K562 (cell line): Measurements from ENCODE around the gene BBLN. TPM values are rescaled to one million over a fixed set of nuclear protein-coding genes. Genes with fewer than 3 reads are reported as not detected.

Source experiments
- ATAC-seq: fragments of 200-7000 bp; cut with Tn5 transposase; 3 replicates; pipeline ENCODE4 v1.9.1; 2020; ENCODE audit warnings: moderate library complexity
- Bru-seq: library from RNA; stranded (reverse); fragments of 400-500 nt; gene quantifications from one replicate; lab custom pipeline; 2021; lab: Mats Ljungman, UMichigan
- BruChase-seq, 2 experiments: library from RNA; stranded (reverse); fragments of 400-500 nt; gene quantifications; one replicate each; lab custom pipeline; 2021; lab: Mats Ljungman, UMichigan
- BruUV-seq: library from RNA; stranded (reverse); fragments of 400-500 nt; replicated peaks from 2 replicates; lab custom pipeline; 2021; lab: Mats Ljungman, UMichigan
- CTCF ChIA-PET: fragments of 300-600 bp; formaldehyde crosslinking; extraction: SDS; loops from one replicate; lab custom pipeline; 2021; ENCODE audit warnings: low intra/inter-chr PET ratio; lab: Yijun Ruan, JAX
- POLR2A ChIA-PET: fragments of 300-600, 350-650 bp; sonication (Branson Sonifier 250); formaldehyde crosslinking; extraction: SDS; loops from one replicate; lab custom pipeline; 2021; ENCODE audit warnings: antibody characterized with exemption, inconsistent platforms; lab: Yijun Ruan, JAX
- DNase-seq, 4 experiments: peaks; one replicate each; pipeline versions ENCODE4 v3.0.0 to v3.0.0-alpha.2; 2011 to 2018; ENCODE audit warnings: low spot score in 3 of 4, mixed read lengths in 3 of 4; ENCODE audit errors: extremely low read depth in 1 of 4
- FAIRE-seq: peaks from 2 replicates; lab custom pipeline; 2011; peaks lifted over from hg19 to GRCh38; lab: Jason Lieb, UNC
- H2AFZ ChIP-seq: 2 replicates; pipeline ENCODE4 v1.6.0; 2011; ENCODE audit warnings: low read depth, low read length, control low read depth, inconsistent platforms
- H3K27ac ChIP-seq: fragments of 200-600 bp; 3 replicates; pipeline ENCODE4 v1.8.0; 2011; ENCODE audit warnings: low read depth, mild to moderate bottlenecking, control low read depth, inconsistent platforms, low read length, moderate library complexity, mixed read lengths; ENCODE audit errors: extremely low read depth
- H3K27me3 ChIP-seq, 2 experiments: fragments of 300-600 bp in 1 of 2; 2 replicates in 1 of 2; 3 replicates in 1 of 2; pipeline versions ENCODE4 v1.6.0 to v1.8.0; 2011; ENCODE audit warnings: inconsistent platforms in 2 of 2, low read length in 2 of 2, mild to moderate bottlenecking in 1 of 2, mixed read lengths in 1 of 2, moderate library complexity in 1 of 2; ENCODE audit not compliant: control insufficient read depth in 2 of 2, insufficient read depth in 2 of 2
- H3K36me3 ChIP-seq: fragments of 300-600 bp; 3 replicates; pipeline ENCODE4 v1.8.0; 2011; ENCODE audit warnings: mild to moderate bottlenecking, low read length, inconsistent platforms; ENCODE audit not compliant: control insufficient read depth, insufficient read depth
- H3K4me1 ChIP-seq, 2 experiments: fragments of 200-600 bp in 1 of 2; replicated peaks in 1 of 2; 2 replicates in 1 of 2; 3 replicates in 1 of 2; pipeline versions ENCODE4 v1.5.1 to v1.8.0; 2011; ENCODE audit warnings: inconsistent platforms in 2 of 2, low read length in 2 of 2, mild to moderate bottlenecking in 1 of 2, mixed read lengths in 1 of 2, moderate library complexity in 1 of 2; ENCODE audit not compliant: control insufficient read depth in 2 of 2, insufficient read depth in 2 of 2
- H3K4me2 ChIP-seq: 2 replicates; pipeline ENCODE4 v1.6.1; 2011; ENCODE audit warnings: low read length, control low read depth, inconsistent platforms, mixed read lengths; ENCODE audit not compliant: insufficient read depth
- H3K4me3 ChIP-seq: fragments of 200-600 bp; sonication (generic), shearing (Covaris generic); 2 replicates; pipeline ENCODE4 v1.5.1; 2016; ENCODE audit warnings: control low read depth, inconsistent platforms
- H3K79me2 ChIP-seq: fragments of 200-600 bp; 3 replicates; pipeline ENCODE4 v1.8.0; 2011; ENCODE audit warnings: low read length, inconsistent platforms; ENCODE audit not compliant: control insufficient read depth, insufficient read depth
- H3K9ac ChIP-seq, 2 experiments: 2 replicates each; pipeline versions ENCODE4 v1.6.0 to v1.6.1; 2011; ENCODE audit warnings: low read depth in 2 of 2, low read length in 2 of 2, control low read depth in 1 of 2, inconsistent platforms in 1 of 2, mild to moderate bottlenecking in 1 of 2, mixed read lengths in 1 of 2; ENCODE audit not compliant: insufficient read depth in 1 of 2
- H3K9me1 ChIP-seq: one replicate; pipeline ENCODE4 v1.6.0; 2011; ENCODE audit warnings: inconsistent platforms, mild to moderate bottlenecking, low read length, moderate library complexity; ENCODE audit not compliant: control insufficient read depth, insufficient read depth
- H3K9me3 ChIP-seq: replicated peaks from 2 replicates; pipeline ENCODE4 v1.5.1; 2011; ENCODE audit warnings: low read depth, low read length, inconsistent platforms; ENCODE audit not compliant: control insufficient read depth, insufficient read depth
- H4K20me1 ChIP-seq: replicated peaks from 2 replicates; pipeline ENCODE4 v1.6.1; 2011; ENCODE audit warnings: low read length, inconsistent platforms, mixed read lengths; ENCODE audit not compliant: control insufficient read depth, insufficient read depth
- CHD2 ChIP-seq: IDR thresholded peaks from 2 replicates; pipeline ENCODE4 v1.6.1; 2011; ENCODE audit warnings: low read depth, low read length
- FOXM1 ChIP-seq, 2 experiments: fragments of 450-650 bp in 1 of 2; sonication (generic) in 1 of 2; formaldehyde crosslinking in 1 of 2; IDR thresholded peaks; 2 replicates each; pipeline versions ENCODE4 v1.6.1 to v1.9.0; 2017 to 2022; ENCODE audit warnings: low read depth in 2 of 2, mild to moderate bottlenecking in 2 of 2, missing genetic modification reagents in 1 of 2, moderate library complexity in 1 of 2
- HNRNPLL ChIP-seq: fragments of 200-400 bp; formaldehyde crosslinking; IDR thresholded peaks from 2 replicates; pipeline ENCODE4 v1.6.1; 2017; ENCODE audit warnings: low read length, low read depth, mild to moderate bottlenecking; ENCODE audit not compliant: poor library complexity, severe bottlenecking
- MAX ChIP-seq: sonication (generic); formaldehyde crosslinking; IDR thresholded peaks from 2 replicates; pipeline ENCODE4 v1.9.0; 2022; ENCODE audit warnings: mild to moderate bottlenecking, missing genetic modification reagents
- MED1 ChIP-seq: sonication (generic); formaldehyde crosslinking; IDR thresholded peaks from 2 replicates; pipeline ENCODE4 v1.8.1; 2023; ENCODE audit warnings: missing genetic modification reagents, borderline replicate concordance
- NCOR1 ChIP-seq: fragments of 450-650 bp; IDR thresholded peaks from 2 replicates; pipeline ENCODE4 v1.6.1; 2016; ENCODE audit warnings: mild to moderate bottlenecking, moderate library complexity
- SRSF9 ChIP-seq: fragments of 200-400 bp; formaldehyde crosslinking; IDR thresholded peaks from 2 replicates; pipeline ENCODE4 v1.6.1; 2017; ENCODE audit warnings: low read depth, low read length, borderline replicate concordance
- ZNF134 ChIP-seq: fragments of 250-450 bp; sonication (Bioruptor Pico); conservative IDR thresholded peaks from 2 replicates; pipeline ENCODE4 v1.4.0; 2020
- ZNF174 ChIP-seq: fragments of 250-450 bp; sonication (Bioruptor Pico); IDR thresholded peaks from 2 replicates; pipeline ENCODE4 v1.4.0; 2020; ENCODE audit warnings: mild to moderate bottlenecking
- ZNF24 ChIP-seq: fragments of 450-650 bp; IDR thresholded peaks from 2 replicates; pipeline ENCODE4 v1.6.1; 2016
- ZNF41 ChIP-seq: fragments of 250-450 bp; sonication (Bioruptor Pico); conservative IDR thresholded peaks from 2 replicates; pipeline ENCODE4 v1.4.0; 2020; ENCODE audit warnings: mild to moderate bottlenecking
- ZNF778 ChIP-seq: fragments of 450-650 bp; formaldehyde crosslinking; IDR thresholded peaks from 2 replicates; pipeline ENCODE4 v1.4.0; 2020; ENCODE audit warnings: mild to moderate bottlenecking, moderate library complexity
- WGBS: fragments of 100-300 bp; shearing (Covaris generic); methylation state at CpG from one replicate; pipeline ENCODE4 v1.1.6; 2016; ENCODE audit warnings: low coverage, mixed read lengths; ENCODE audit not compliant: insufficient coverage; ENCODE audit errors: missing lambda C conversion rate; 5-methylcytosine and 5-hydroxymethylcytosine counted together
- in situ Hi-C: fragments of 300-500 bp; cut with MboI; formaldehyde crosslinking; loops from 4 replicates; pipeline ENCODE4 v1.15.0; 2018; ENCODE audit warnings: inconsistent platforms, mixed read lengths
- intact Hi-C: fragments of 100-400 bp; cut with micrococcal nuclease; formaldehyde crosslinking; loops from 2 replicates; pipeline ENCODE4 v1.14.2; 2022
- long read RNA-seq, 3 experiments: library from polyadenylated mRNA in 2 of 3; library from RNA in 1 of 3; unstranded in 2 of 3; stranded (forward) in 1 of 3; transcript quantifications; one replicate each; pipeline ENCODE4 v2.0.0, GENCODE V29; 2019 to 2022
- polyA minus RNA-seq, 3 experiments: library from RNA; depleted of rRNA, polyadenylated mRNA; stranded (reverse); fragments of >200 nt; gene quantifications; 2 replicates each; pipeline ENCODE4 v1.2.3, GENCODE V29; 2011
- polyA plus RNA-seq, 8 experiments: library from polyadenylated mRNA; depleted of rRNA in 4 of 8; stranded (reverse) in 5 of 8; unstranded in 3 of 8; fragments of >200 nt; fragmentation: Nextera tagmentation in 2 of 8; fragmentation: Illumina TruSeq in 1 of 8; extraction: Ambion mirVana in 2 of 8; extraction: Trizol in 1 of 8; gene quantifications; 2 replicates each; pipeline versions ENCODE4 v1.2.1 to v1.2.3, GENCODE V29; 2011 to 2014; ENCODE audit warnings: inconsistent platforms in 1 of 8, missing spikeins in 1 of 8
- total RNA-seq, 7 experiments: library from RNA; depleted of rRNA in 6 of 7; stranded (reverse); fragments of >200 nt in 6 of 7; fragmentation: Illumina TruSeq in 2 of 7; extraction: Trizol in 2 of 7; gene quantifications; 2 replicates each; pipeline versions ENCODE4 v1.2.1 to v1.2.3, GENCODE V29; 2011 to 2021; ENCODE audit warnings: low replicate concordance in 1 of 7
- TF ChIP-seq, protein P1 (sequence below): fragments of 450-650 bp; conservative IDR thresholded peaks from 2 replicates; pipeline ENCODE4 v1.6.1; 2016; ENCODE audit warnings: missing genetic modification characterization, low read depth, mild to moderate bottlenecking, control low read depth, missing compliant biosample characterization

BBLN gene, protein sequence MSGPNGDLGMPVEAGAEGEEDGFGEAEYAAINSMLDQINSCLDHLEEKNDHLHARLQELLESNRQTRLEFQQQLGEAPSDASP
- 24.5 and 53.9 TPM in 2 replicates for total RNA-seq (2011; cell fraction: chromatin; rRNA removed; ENCODE audit: low replicate concordance)
- total RNA-seq (2011; cell fraction: nucleolus; rRNA removed) = 72.0 and 78.0 TPM in 2 replicates
- total RNA-seq (2011; cell fraction: nucleoplasm; rRNA removed) = 65.8 and 106 TPM in 2 replicates
- total RNA-seq (2014; rRNA removed) = 331 and 433 TPM in 2 replicates
- 11.5 and 11.9 TPM in 2 replicates for total RNA-seq (2014; rRNA removed; fragmentation: Illumina TruSeq; extraction: Trizol)
- total RNA-seq (2015; rRNA removed; fragmentation: Illumina TruSeq; extraction: Trizol) = 109 and 123 TPM in 2 replicates
- total RNA-seq (2021) = 172 and 177 TPM in 2 replicates
- polyA plus RNA-seq (2011; rRNA removed) = 87.1 and 125 TPM in 2 replicates
- polyA plus RNA-seq (2011; cell fraction: cytosol; rRNA removed) = 256 and 738 TPM in 2 replicates
- polyA plus RNA-seq (2011; cell fraction: nucleus; rRNA removed) = 139 and 249 TPM in 2 replicates
- 180 and 393 TPM in 2 replicates for polyA plus RNA-seq (2012)
- 30.1 and 181 TPM in 2 replicates for polyA plus RNA-seq (2014; fragmentation: Illumina TruSeq; extraction: Trizol)
- 10 to 100 TPM in 1 of 2 experiments, 1 to 10 TPM in 1; 4.2 to 13.7 TPM for polyA plus RNA-seq (2014; fragmentation: Nextera tagmentation; extraction: Ambion mirVana)
- 191 and 213 TPM in 2 replicates for polyA plus RNA-seq (2014; rRNA removed)
- 19.8 and 21.1 TPM in 2 replicates for polyA minus RNA-seq (2011; rRNA and poly(A)+ RNA removed)
- polyA minus RNA-seq (2011; cell fraction: cytosol; rRNA and poly(A)+ RNA removed) = 74.5 and 112 TPM in 2 replicates
- polyA minus RNA-seq (2011; cell fraction: nucleus; rRNA and poly(A)+ RNA removed) = 29.6 and 47.0 TPM in 2 replicates
- percentile 97 among the genes with signal in this experiment for Bru-seq, nascent RNA
- percentile 87 among the genes with signal in this experiment for BruChase-seq, experiment 1, labeled RNA remaining after a 2-hour chase
- BruChase-seq, experiment 2, labeled RNA remaining after a 6-hour chase = percentile 85 among the genes with signal in this experiment
- long read RNA-seq, experiment 1, transcript C9orf16-201 (2 exons, 713 nt) = major isoform, 192 of 247 reads
- long read RNA-seq, experiment 1, transcript C9orf16-204 (3 exons, 1,570 nt) = minor isoform, 9 of 247 reads
- long read RNA-seq, experiment 1, partial matches to known transcripts = 3 of 247 reads
- long read RNA-seq, experiment 1, other reads (novel, unspliced or antisense) = 41 of 247 reads
- long read RNA-seq, experiment 2, transcript C9orf16-201 (2 exons, 713 nt) = major isoform, 243 of 273 reads
- long read RNA-seq, experiment 2, partial matches to known transcripts = 3 of 273 reads
- long read RNA-seq, experiment 2, other reads (novel, unspliced or antisense) = 21 of 273 reads
- long read RNA-seq, experiment 3, transcript C9orf16-204 (3 exons, 1,570 nt) = minor isoform, 5 of 267 reads
- long read RNA-seq, experiment 3, transcript C9orf16-201 (2 exons, 713 nt) = major isoform, 245 of 267 reads
- long read RNA-seq, experiment 3, partial matches to known transcripts = 2 of 267 reads
- long read RNA-seq, experiment 3, other reads (novel, unspliced or antisense) = 13 of 267 reads

DNA sequence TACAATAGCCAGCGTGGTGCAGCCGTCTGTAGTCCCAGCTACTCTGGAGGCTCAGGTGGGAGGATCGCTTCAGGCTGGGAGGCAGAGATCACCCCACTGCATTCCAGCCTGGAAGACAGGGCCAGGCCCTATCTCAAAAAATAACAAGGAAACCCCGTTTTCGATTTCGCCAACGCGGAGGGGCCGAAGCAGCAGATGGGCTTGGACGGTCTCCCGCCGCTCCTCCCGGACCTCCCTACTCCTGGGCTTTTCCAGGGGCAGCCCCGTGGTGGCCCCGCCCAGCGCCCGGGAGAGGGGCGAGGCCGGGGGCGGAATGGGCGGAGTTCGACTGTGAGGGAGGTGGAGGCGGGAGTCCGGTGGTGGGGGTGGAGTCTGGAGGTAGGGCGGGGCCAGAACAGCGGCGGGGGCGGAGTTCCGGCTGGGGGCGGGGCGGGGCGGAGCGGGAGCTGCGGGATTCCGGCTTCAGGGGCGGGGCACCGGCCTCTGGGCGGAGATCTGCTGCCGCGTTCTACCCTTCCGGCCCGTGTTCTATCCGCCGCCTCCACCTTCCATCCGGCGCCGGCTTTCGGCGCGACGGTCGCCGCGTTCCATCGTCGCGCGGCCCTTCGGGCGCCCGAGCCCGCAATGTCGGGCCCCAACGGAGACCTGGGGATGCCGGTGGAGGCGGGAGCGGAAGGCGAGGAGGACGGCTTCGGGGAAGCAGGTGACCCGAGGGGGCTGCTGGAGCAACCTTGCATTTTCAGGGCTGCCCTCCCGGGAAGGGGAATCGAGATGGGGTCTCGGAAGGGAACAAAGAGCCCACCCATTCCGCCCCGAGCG lies at the start of gene BBLN:
Gene BBLN, plus strand, starts transcription at position 482 of the 819 bp plus-strand sequence. Its CDS starts 143 bp downstream, at position 625.
- Histone ChIP-seq H2AFZ (peak within 1 kb of the TSS; percentile 96), H3K9me1 (no peaks in the 10 kb centered on the region), H3K36me3 (peaks cover 34% of the 10 kb centered on the region), H3K9me3 (no peaks in the 10 kb centered on the region), H3K79me2 (peaks cover 27% of the 10 kb centered on the region), H3K9ac (peak within 1 kb of the TSS; percentile 90 to 97), H3K4me3 (peak within 1 kb of the TSS; percentile 72), H4K20me1 (peaks cover 18% of the 10 kb centered on the region; the same call in 1 of the 2 replicates), H3K27me3 (no peaks in the 10 kb centered on the region), H3K27ac (peak within 1 kb of the TSS; percentile 90), H3K4me2 (peak within 1 kb of the TSS; percentile 91), H3K4me1 (peaks cover 10 to 43% of the 10 kb centered on the region in 2 experiments)
- CTCF ChIA-PET = no interaction called here
- peak; percentile 91 for ATAC-seq
- intact Hi-C loops = loop anchor here (1.0 to 5.0 kb wide), 5 partner anchors 31 to 1725 kb away; partner anchors contain the start of genes CIZ1, GOLGA2 and SWI5
- under 1% methylated on average over 75 of the region's 77 CpGs for WGBS
- POLR2A ChIA-PET = interaction anchor here (0.5 to 11.0 kb wide), 27 partner anchors 9 to 1497 kb away, joined by 3 to 155 read pairs (median 3); partner anchors contain the start of gene CIZ1
- in situ Hi-C loops = loop anchor here (5.0 kb wide), 1 partner anchor 1522 kb away; no protein-coding TSS in a partner anchor
- BruUV-seq = no TSS peak
- peak; percentile 88 for FAIRE-seq
- DNase-seq = peak; percentile 99 to 100 (median 100)
- TF ChIP-seq HNRNPLL (peak; percentile 68), ZNF24 (no peak), ZNF41 (CRISPR knock-in tag) (no peak), FOXM1 (IDR thresholded peaks at IDR 0.05; ENCODE audit: low read depth) (no peak), FOXM1 (CRISPR knock-in tag; IDR thresholded peaks at IDR 0.05; ENCODE audit: low read depth) (no peak), ZNF778 (no peak), MAX (CRISPR knock-in tag) (no peak), SRSF9 (no peak), CHD2 (no peak), NCOR1 (no peak), MED1 (CRISPR knock-in tag) (no peak), ZNF134 (CRISPR knock-in tag) (no peak), ZNF174 (CRISPR knock-in tag) (no peak)
- TF ChIP-seq, protein P1, sequence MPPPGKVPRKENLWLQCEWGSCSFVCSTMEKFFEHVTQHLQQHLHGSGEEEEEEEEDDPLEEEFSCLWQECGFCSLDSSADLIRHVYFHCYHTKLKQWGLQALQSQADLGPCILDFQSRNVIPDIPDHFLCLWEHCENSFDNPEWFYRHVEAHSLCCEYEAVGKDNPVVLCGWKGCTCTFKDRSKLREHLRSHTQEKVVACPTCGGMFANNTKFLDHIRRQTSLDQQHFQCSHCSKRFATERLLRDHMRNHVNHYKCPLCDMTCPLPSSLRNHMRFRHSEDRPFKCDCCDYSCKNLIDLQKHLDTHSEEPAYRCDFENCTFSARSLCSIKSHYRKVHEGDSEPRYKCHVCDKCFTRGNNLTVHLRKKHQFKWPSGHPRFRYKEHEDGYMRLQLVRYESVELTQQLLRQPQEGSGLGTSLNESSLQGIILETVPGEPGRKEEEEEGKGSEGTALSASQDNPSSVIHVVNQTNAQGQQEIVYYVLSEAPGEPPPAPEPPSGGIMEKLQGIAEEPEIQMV = no peak
